Peyer's patch (tissue), 4 donors: Measurements from ENCODE around the gene CCDC9B. TPM values are rescaled to one million over a fixed set of nuclear protein-coding genes. Genes with fewer than 3 reads are reported as not detected.

Experiments
- DNase-seq, 3 donors: peaks; one replicate each; pipeline ENCODE4 v3.0.0-alpha.2; 2017 to 2019
- H3K27ac ChIP-seq, 4 donors: fragments of 200-600 bp; sonication (generic); one replicate each; pipeline ENCODE4 v1.5.1; 2016 to 2019
- H3K27me3 ChIP-seq, 2 donors: fragments of 200-600 bp; sonication (generic); one replicate each; pipeline ENCODE4 v1.5.1; 2019
- H3K36me3 ChIP-seq, 3 donors: fragments of 200-600 bp; sonication (generic); one replicate each; pipeline ENCODE4 v1.5.1; 2016 to 2019
- H3K4me1 ChIP-seq, 4 donors: fragments of 200-600 bp; sonication (generic); one replicate each; pipeline ENCODE4 v1.5.1; 2016 to 2019
- H3K4me3 ChIP-seq, 4 donors: fragments of 200-600 bp; sonication (generic); 1 replicate in 3 of 4; 2 replicates in 1 of 4; pipeline ENCODE4 v1.5.1; 2016 to 2019; ENCODE audit warnings: mild to moderate bottlenecking in 1 of 4
- H3K9me3 ChIP-seq, 4 donors: fragments of 200-600 bp; sonication (generic); one replicate each; pipeline ENCODE4 v1.5.1; 2016 to 2019; ENCODE audit warnings: mild to moderate bottlenecking in 1 of 4
- CTCF ChIP-seq, 6 experiments: fragments of 450-650 bp in 4 of 6; fragments of 200-600 bp in 2 of 6; sonication (generic) in 1 of 6; IDR thresholded peaks; one replicate each; pipeline ENCODE4 v1.5.1; 2017 to 2019; ENCODE audit warnings: antibody characterized with exemption in 6 of 6, mild to moderate bottlenecking in 3 of 6, moderate library complexity in 1 of 6
- POLR2A ChIP-seq, 2 donors: fragments of 450-650 bp; IDR thresholded peaks; one replicate each; pipeline ENCODE4 v1.5.1; 2017; ENCODE audit warnings: antibody characterized with exemption in 2 of 2, mild to moderate bottlenecking in 2 of 2, moderate library complexity in 2 of 2
- total RNA-seq, 4 donors: library from RNA; depleted of rRNA; stranded (reverse); fragments of >200 nt; gene quantifications; one replicate each; pipeline ENCODE4 v1.1.0, GENCODE V29; 2016

Gene CCDC9B
- total RNA-seq, 4 donors from 2014 or later, result 14.4 to 55.6 (median 37.7) TPM

- no peak overlapping the region for H3K27ac ChIP-seq
- DNase-seq, result no peak
- no peak for TF ChIP-seq POLR2A (IDR thresholded peaks at IDR 0.05)
- no peak for TF ChIP-seq CTCF (IDR thresholded peaks at IDR 0.05)
- peaks cover 0 to 41% of the 10 kb centered on the region in 2 donors for H3K27me3 ChIP-seq
- H3K36me3 ChIP-seq, result no peaks in the 10 kb centered on the region
- H3K4me3 ChIP-seq, result peak overlapping the region; percentile 37 to 72 (median 54)
- peaks cover 0 to 34% (median 15%) of the 10 kb centered on the region in 4 donors for H3K4me1 ChIP-seq
- no peaks in the 10 kb centered on the region for H3K9me3 ChIP-seq
Measured at GRCh38 chr15:40281801-40282146, 59.0 kb downstream of the CCDC9B start.

Other genes with a start within 250 kb of the CCDC9B start
- gene BMF, start 232.1 kb downstream of the CCDC9B start, total RNA-seq, result 10 to 100 TPM; 13.5 to 98.2 (median 26.1) TPM
- gene BUB1B, start 179.9 kb downstream of the CCDC9B start, total RNA-seq, result 100 to 1,000 TPM in 1 of 4 donors, 10 to 100 TPM in 3; 10.6 to 120 (median 13.3) TPM
- 1 to 10 TPM in 2 of 4 donors, not detected in 2; 3.3 to 4.7 TPM for gene PAK6, start 101.9 kb downstream of the CCDC9B start, total RNA-seq
- not detected for gene ANKRD63, start 57.9 kb downstream of the CCDC9B start, total RNA-seq
- 100 to 1,000 TPM in 1 of 4 donors, 10 to 100 TPM in 3; 12.3 to 101 (median 15.7) TPM for gene PLCB2, start 33.0 kb downstream of the CCDC9B start, total RNA-seq
- gene INAFM2, start 17.2 kb downstream of the CCDC9B start, total RNA-seq, result 10 to 100 TPM in 1 of 4 donors, 1 to 10 TPM in 3; 6.2 to 10.7 (median 8.9) TPM
- gene PHGR1, start 10.1 kb upstream of the CCDC9B start, total RNA-seq, result 1,000 to 10,000 TPM in 3 of 4 donors, 100 to 1,000 TPM in 1; 519 to 6,265 (median 3,022) TPM
- 10 to 100 TPM in 1 of 4 donors, 1 to 10 TPM in 3; 1.7 to 27.5 (median 7.4) TPM for gene DISP2, start 17.3 kb upstream of the CCDC9B start, total RNA-seq
- gene KNSTRN, start 41.8 kb upstream of the CCDC9B start, total RNA-seq, result 10 to 100 TPM in 1 of 4 donors, 1 to 10 TPM in 3; 4.7 to 63.5 (median 6.5) TPM
- 10 to 100 TPM; 42.9 to 87.6 (median 71.1) TPM for gene IVD, start 64.9 kb upstream of the CCDC9B start, total RNA-seq
- 10 to 100 TPM in 3 of 4 donors, 1 to 10 TPM in 1; 8.3 to 41.0 (median 31.4) TPM for gene BAHD1, start 100.0 kb upstream of the CCDC9B start, total RNA-seq
- gene CHST14, start 130.0 kb upstream of the CCDC9B start, total RNA-seq, result 1 to 10 TPM in 3 of 4 donors, under 1 TPM in 1; 0.83 to 3.5 (median 2.6) TPM
- gene CCDC32, start 224.1 kb upstream of the CCDC9B start, total RNA-seq, result 10 to 100 TPM; 31.2 to 41.3 (median 32.2) TPM
- 10 to 100 TPM in 1 of 4 donors, 1 to 10 TPM in 3; 4.7 to 21.5 (median 6.8) TPM for gene RPUSD2, start 228.4 kb upstream of the CCDC9B start, total RNA-seq